ENCODE measurements around the gene MSLN.

MSLN gene

GRCh38 chr16:794853-795466 lies 34.4 kb downstream of the MSLN start:
- DNase-seq = peak; percentile 61

GRCh38 chr16:795580-796229 lies 35.2 kb downstream of the MSLN start:
- no peak for DNase-seq

GRCh38 chr16:796296-797119 lies 36.0 kb downstream of the MSLN start:
- DNase-seq = no peak

GRCh38 chr16:797120-797420 lies 36.5 kb downstream of the MSLN start:
- DNase-seq = peak; percentile 39

- DNase-seq = no peak
Observed at GRCh38 chr16:797686-798085, 37.2 kb downstream of the MSLN start.

GRCh38 chr16:798666-799065 lies 38.1 kb downstream of the MSLN start:
- DNase-seq = no peak

GRCh38 chr16:799111-799947 lies 38.8 kb downstream of the MSLN start:
- no peak for DNase-seq

GRCh38 chr16:799948-800833 lies 39.7 kb downstream of the MSLN start, which contains the start of gene GNG13:
Gene GNG13, minus strand, starts transcription at chr16:800734. Its CDS starts 1,657 bp downstream, at chr16:799077.
- no peak for DNase-seq

GRCh38 chr16:800834-801511 lies 40.4 kb downstream of the MSLN start:
- no peak for DNase-seq

- DNase-seq = peak; percentile 41
Observed at GRCh38 chr16:801584-802363, 41.2 kb downstream of the MSLN start.

- no peak for DNase-seq
Observed at GRCh38 chr16:802461-802860, 41.9 kb downstream of the MSLN start.

GRCh38 chr16:802914-803753 lies 42.6 kb downstream of the MSLN start:
- no peak for DNase-seq

- DNase-seq = no peak
Observed at GRCh38 chr16:803754-804080, 43.2 kb downstream of the MSLN start.

- peak; percentile 36 for DNase-seq
Observed at GRCh38 chr16:804193-805048, 43.9 kb downstream of the MSLN start.

- no peak for DNase-seq
Observed at GRCh38 chr16:805474-805873, 44.9 kb downstream of the MSLN start.

GRCh38 chr16:807347-808084 lies 47.0 kb downstream of the MSLN start:
- DNase-seq = peak; percentile 95

GRCh38 chr16:808085-808386 lies 47.5 kb downstream of the MSLN start:
- no peak for DNase-seq

GRCh38 chr16:813204-813915 lies 52.8 kb downstream of the MSLN start:
- DNase-seq = peak; percentile 61
